ENCODE results near the gene OSTN.

Gene OSTN

GRCh38 chr3:191301017-191301416 is 102.0 kb downstream of the OSTN start:
- H3K27ac ChIP-seq = no peak overlapping the region
- H3K4me3 ChIP-seq = no peak overlapping the region

GRCh38 chr3:191301782-191302411 is 102.9 kb downstream of the OSTN start:
- no peak overlapping the region for H3K4me3 ChIP-seq
- H3K27ac ChIP-seq = no peak overlapping the region

- Histone ChIP-seq H3K4me3 (no peak overlapping the region), H3K27ac (no peak overlapping the region)
Measured at GRCh38 chr3:191302451-191302850, 103.4 kb downstream of the OSTN start.

- Histone ChIP-seq H3K4me3 (no peak overlapping the region), H3K27ac (peak overlapping the region in 1 of 21 experiments; percentile 13)
Measured at GRCh38 chr3:191303596-191303995, 104.6 kb downstream of the OSTN start.

GRCh38 chr3:191306428-191306827 is 107.4 kb downstream of the OSTN start:
- Histone ChIP-seq H3K4me3 (no peak overlapping the region), H3K27ac (no peak overlapping the region)

- no peak overlapping the region for H3K4me3 ChIP-seq
- no peak overlapping the region for H3K27ac ChIP-seq
Measured at GRCh38 chr3:191307341-191307740, 108.3 kb downstream of the OSTN start.

- no peak overlapping the region for H3K27ac ChIP-seq
- no peak overlapping the region for H3K4me3 ChIP-seq
Measured at GRCh38 chr3:191313296-191313695, 114.3 kb downstream of the OSTN start.

GRCh38 chr3:191314109-191314728 is 115.2 kb downstream of the OSTN start:
- Histone ChIP-seq H3K27ac (no peak overlapping the region), H3K4me3 (no peak overlapping the region)
